ENCODE measurements around the gene SFXN3.

Gene SFXN3

DNA sequence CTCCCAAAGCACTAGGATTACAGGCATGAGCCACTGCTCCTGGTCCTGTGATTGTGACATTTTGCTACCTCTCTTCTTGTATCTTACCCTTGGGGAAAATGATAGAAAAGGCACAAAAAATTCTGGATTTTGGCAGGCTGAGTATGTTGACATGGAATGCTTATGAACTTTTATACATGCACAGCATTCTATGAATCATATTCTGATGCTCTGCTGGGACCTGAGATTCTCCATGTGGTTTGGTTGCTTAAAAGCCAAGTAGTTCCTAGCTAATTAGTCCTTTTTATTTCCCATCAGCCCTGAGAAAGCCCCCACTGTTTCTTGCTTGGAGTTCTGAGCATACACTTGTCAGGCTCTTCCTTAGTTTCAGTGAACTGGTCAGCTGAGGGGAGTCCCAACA, 22.5 kb downstream of the SFXN3 start:
- H3K27me3 ChIP-seq (ENCODE audit: insufficient read depth, low read length, poor library complexity): no peaks in the 10 kb centered on the region
- no peak overlapping the region for H2AFZ ChIP-seq (ENCODE audit: low read depth, low read length)
- H3K27ac ChIP-seq (ENCODE audit: low read length): 0 out of 2 replicates have a peak overlapping the region, but pooled peaks have one; percentile 4
- peaks cover 81% of the 10 kb centered on the region for H3K79me2 ChIP-seq (ENCODE audit: insufficient read depth, low read length)
- H4K20me1 ChIP-seq (ENCODE audit: insufficient read depth, low read length): peaks cover 54% of the 10 kb centered on the region
- H3K4me1 ChIP-seq (ENCODE audit: insufficient read depth, low read length): peaks cover 45% of the 10 kb centered on the region
- no peaks in the 10 kb centered on the region for H3K9me3 ChIP-seq (ENCODE audit: insufficient read depth, low read length, severe bottlenecking)
- H3K9ac ChIP-seq (ENCODE audit: low read depth, low read length): no peak overlapping the region
- H3K4me3 ChIP-seq (ENCODE audit: low read depth in 1 of 2, low read length in 2 of 2): no peak overlapping the region
- no peak for ATAC-seq (ENCODE audit: insufficient read depth, low read depth)
- no peak for DNase-seq
- peaks cover 54% of the 10 kb centered on the region for H3K36me3 ChIP-seq (ENCODE audit: insufficient read depth, low read length)
- peak overlapping the region; percentile 33; the same call in 1 of the 2 replicates for H3K4me2 ChIP-seq (ENCODE audit: insufficient read depth, low read length)
- no peak for TF ChIP-seq EZH2 (IDR thresholded peaks at IDR 0.05; ENCODE audit: borderline replicate concordance, low read depth, low read length, severe bottlenecking)
- TF ChIP-seq, protein P1, sequence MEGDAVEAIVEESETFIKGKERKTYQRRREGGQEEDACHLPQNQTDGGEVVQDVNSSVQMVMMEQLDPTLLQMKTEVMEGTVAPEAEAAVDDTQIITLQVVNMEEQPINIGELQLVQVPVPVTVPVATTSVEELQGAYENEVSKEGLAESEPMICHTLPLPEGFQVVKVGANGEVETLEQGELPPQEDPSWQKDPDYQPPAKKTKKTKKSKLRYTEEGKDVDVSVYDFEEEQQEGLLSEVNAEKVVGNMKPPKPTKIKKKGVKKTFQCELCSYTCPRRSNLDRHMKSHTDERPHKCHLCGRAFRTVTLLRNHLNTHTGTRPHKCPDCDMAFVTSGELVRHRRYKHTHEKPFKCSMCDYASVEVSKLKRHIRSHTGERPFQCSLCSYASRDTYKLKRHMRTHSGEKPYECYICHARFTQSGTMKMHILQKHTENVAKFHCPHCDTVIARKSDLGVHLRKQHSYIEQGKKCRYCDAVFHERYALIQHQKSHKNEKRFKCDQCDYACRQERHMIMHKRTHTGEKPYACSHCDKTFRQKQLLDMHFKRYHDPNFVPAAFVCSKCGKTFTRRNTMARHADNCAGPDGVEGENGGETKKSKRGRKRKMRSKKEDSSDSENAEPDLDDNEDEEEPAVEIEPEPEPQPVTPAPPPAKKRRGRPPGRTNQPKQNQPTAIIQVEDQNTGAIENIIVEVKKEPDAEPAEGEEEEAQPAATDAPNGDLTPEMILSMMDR (IDR thresholded peaks at IDR 0.05; ENCODE audit: borderline replicate concordance, extremely low read depth, low read length, poor library complexity, severe bottlenecking): no peak

GRCh38 chr10:101054351-101054750, 23.3 kb downstream of the SFXN3 start:
- Histone ChIP-seq H3K4me1 (ENCODE audit: insufficient read depth, low read length) (peaks cover 53% of the 10 kb centered on the region), H3K4me3 (ENCODE audit: low read depth in 1 of 2, low read length in 2 of 2) (no peak overlapping the region), H4K20me1 (ENCODE audit: insufficient read depth, low read length) (peaks cover 57% of the 10 kb centered on the region), H3K9ac (ENCODE audit: low read depth, low read length) (no peak overlapping the region), H3K27me3 (ENCODE audit: insufficient read depth, low read length, poor library complexity) (no peaks in the 10 kb centered on the region), H3K36me3 (ENCODE audit: insufficient read depth, low read length) (peaks cover 56% of the 10 kb centered on the region), H3K9me3 (ENCODE audit: insufficient read depth, low read length, severe bottlenecking) (no peaks in the 10 kb centered on the region), H2AFZ (ENCODE audit: low read depth, low read length) (no peak overlapping the region), H3K4me2 (ENCODE audit: insufficient read depth, low read length) (peak overlapping the region; percentile 77; the same call in 1 of the 2 replicates), H3K79me2 (ENCODE audit: insufficient read depth, low read length) (peaks cover 87% of the 10 kb centered on the region), H3K27ac (ENCODE audit: low read length) (no peak overlapping the region)
- TF ChIP-seq EZH2 (IDR thresholded peaks at IDR 0.05; ENCODE audit: borderline replicate concordance, low read depth, low read length, severe bottlenecking): no peak
- TF ChIP-seq, protein P1 (IDR thresholded peaks at IDR 0.05; ENCODE audit: borderline replicate concordance, extremely low read depth, low read length, poor library complexity, severe bottlenecking): no peak
- no peak for ATAC-seq (ENCODE audit: insufficient read depth, low read depth)
- DNase-seq: no peak

DNA sequence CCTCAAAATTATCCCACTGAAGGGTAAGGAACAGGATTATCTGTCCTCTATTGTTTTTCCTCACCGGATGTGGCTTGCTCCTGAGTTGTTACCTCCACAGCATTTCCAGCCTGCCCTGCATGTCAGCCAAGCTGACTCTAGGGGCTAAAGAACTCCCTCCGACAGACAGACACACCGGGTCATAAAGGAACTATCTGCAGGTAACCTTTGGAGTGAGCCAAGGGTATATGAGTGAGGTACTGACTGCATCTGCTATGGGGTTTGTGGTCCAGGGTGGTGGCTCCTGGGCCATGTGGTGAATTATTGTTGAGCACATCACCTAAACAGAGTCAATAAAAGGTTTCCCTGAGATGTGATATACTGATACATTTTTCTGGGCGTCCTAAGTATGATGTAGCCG, 23.8 kb downstream of the SFXN3 start:
- ATAC-seq (ENCODE audit: insufficient read depth, low read depth) (no peak), DNase-seq (no peak)
- Histone ChIP-seq H3K4me2 (ENCODE audit: insufficient read depth, low read length) (peak overlapping the region; percentile 77; the same call in 1 of the 2 replicates), H4K20me1 (ENCODE audit: insufficient read depth, low read length) (peaks cover 59% of the 10 kb centered on the region), H3K27ac (ENCODE audit: low read length) (no peak overlapping the region), H3K9me3 (ENCODE audit: insufficient read depth, low read length, severe bottlenecking) (no peaks in the 10 kb centered on the region), H3K36me3 (ENCODE audit: insufficient read depth, low read length) (peaks cover 58% of the 10 kb centered on the region), H2AFZ (ENCODE audit: low read depth, low read length) (no peak overlapping the region), H3K4me1 (ENCODE audit: insufficient read depth, low read length) (peaks cover 59% of the 10 kb centered on the region), H3K4me3 (ENCODE audit: low read depth in 1 of 2, low read length in 2 of 2) (peak overlapping the region in 1 of 2 experiments; percentile 17; a peak in 1 of 4 replicates), H3K27me3 (ENCODE audit: insufficient read depth, low read length, poor library complexity) (no peaks in the 10 kb centered on the region), H3K79me2 (ENCODE audit: insufficient read depth, low read length) (peaks cover 93% of the 10 kb centered on the region), H3K9ac (ENCODE audit: low read depth, low read length) (no peak overlapping the region)
- no peak for TF ChIP-seq EZH2 (IDR thresholded peaks at IDR 0.05; ENCODE audit: borderline replicate concordance, low read depth, low read length, severe bottlenecking)
- TF ChIP-seq, protein P1 (IDR thresholded peaks at IDR 0.05; ENCODE audit: borderline replicate concordance, extremely low read depth, low read length, poor library complexity, severe bottlenecking): no peak

Data from DND-41 (cell line).